Heart right ventricle (tissue), 16 donors: ENCODE measurements around the gene PLXND1. TPM values are rescaled to one million over a fixed set of nuclear protein-coding genes. Genes with fewer than 3 reads are reported as not detected.
A peak's percentile ranks its signal among the peaks of the same experiment; 100 is the strongest.

ENCODE experiments used
- ATAC-seq, 8 donors: fragments of 200-7000 bp; cut with Tn5 transposase; one replicate each; pipeline ENCODE4 v1.9.1; 2020; ENCODE audit warnings: mild to moderate bottlenecking in 8 of 8, moderate library complexity in 8 of 8, moderate number of reproducible peaks in 1 of 8
- DNase-seq, 2 donors: peaks; one replicate each; pipeline ENCODE4 v3.0.0-alpha.2; 2020
- H3K27ac ChIP-seq, 10 donors: fragments of 200-600 bp; sonication (generic) in 2 of 10; one replicate each; pipeline versions ENCODE4 v1.5.0 to v1.8.0; 2020 to 2022; ENCODE audit warnings: mild to moderate bottlenecking in 3 of 10
- H3K27me3 ChIP-seq, 7 donors: fragments of 200-600 bp; one replicate each; pipeline ENCODE4 v1.8.0; 2021 to 2022; ENCODE audit warnings: mild to moderate bottlenecking in 2 of 7
- H3K36me3 ChIP-seq, 9 donors: fragments of 200-600 bp; sonication (generic) in 1 of 9; one replicate each; pipeline versions ENCODE4 v1.5.0 to v1.8.0; 2020 to 2022; ENCODE audit warnings: mild to moderate bottlenecking in 2 of 9
- H3K4me1 ChIP-seq, 9 donors: fragments of 200-600 bp; sonication (generic) in 1 of 9; one replicate each; pipeline versions ENCODE4 v1.5.0 to v1.8.0; 2020 to 2022; ENCODE audit warnings: mild to moderate bottlenecking in 4 of 9
- H3K4me3 ChIP-seq, 10 donors: fragments of 200-600 bp; sonication (generic) in 2 of 10; one replicate each; pipeline versions ENCODE4 v1.5.0 to v1.8.0; 2020 to 2022; ENCODE audit warnings: mild to moderate bottlenecking in 7 of 10, moderate library complexity in 2 of 10
- H3K9me3 ChIP-seq, 11 donors: fragments of 200-600 bp in 10 of 11; sonication (generic) in 2 of 11; one replicate each; pipeline versions ENCODE4 v1.5.0 to v1.8.0; 2013 to 2022; ENCODE audit warnings: mild to moderate bottlenecking in 2 of 11, control low read depth in 1 of 11, moderate library complexity in 1 of 11
- CTCF ChIP-seq, 9 donors: fragments of 200-600 bp; sonication (generic) in 2 of 9; IDR thresholded peaks; one replicate each; pipeline versions ENCODE4 v1.5.0 to v1.8.0; 2021 to 2022; ENCODE audit warnings: antibody characterized with exemption in 9 of 9, mild to moderate bottlenecking in 5 of 9, moderate library complexity in 1 of 9
- WGBS, 2 donors: extraction: QIAGEN DNeasy Blood & Tissue Kit; methylation state at CpG; one replicate each; pipeline ENCODE4 v1.1.7; 2013; ENCODE audit warnings: inconsistent platforms in 1 of 2; 5-methylcytosine and 5-hydroxymethylcytosine counted together
- intact Hi-C, 10 donors: fragments of 100-400 bp; cut with DNase I; formaldehyde crosslinking; loops; one replicate each; pipeline versions ENCODE4 v1.11.1 to v1.14.2; 2022
- polyA plus RNA-seq, 2 donors: library from polyadenylated mRNA; stranded (reverse); fragments of 200-250 nt; gene quantifications; one replicate each; pipeline ENCODE4 v1.2.3, GENCODE V29; 2013
- total RNA-seq, 10 donors: library from RNA; stranded (reverse); fragmentation: NEBNext Ultra II Directional in 3 of 10; extraction: Animal tissue kit (Norgen Biotek cat#: 25700) in 3 of 10; gene quantifications; one replicate each; pipeline versions ENCODE4 v1.2.1 to v1.2.4, GENCODE V29; 2021 to 2023
- donor health status: Arrhythmogenic right ventricular cardiomyopathy.
- donor health status: ischemic (EF 13 %, LVEDD 7.1; RV severe dilation, severe dysfunction).
- donor health status: healthy with polysubstance abuse.
- donor health status: DM: no; HTN: yes; CAD: no.
- donor health status: DM: no; HTN: no; CAD: no.
- donor health status: ischemic (EF 25% LVEDD 6.9; RV normal size, moderate dysfunction).
- donor health status: ischemic (EF 25% LVEDD 5.7; RV mildly dilated, moderate dysfunction).
- donor health status: healthy.
- donor health status: DM: yes; HTN: yes; CAD: no.
- donor health status: Ischemic cardiomyopathy.
- donor health status: ischemic (EF 35%, LVEDD 5.7; RV mildly dilated, moderate dysfunction).
- donor health status: nonischemic (EF 11% LVEDD 7.7; RV severe dilation, severe dysfunction).
- donor health status: DM: yes; HTN: yes; CAD: no.
- donor health status: PGD.
- donor health status: ischemic (EF 29% LVEDD 5.4; RV normal size, mild dysfunction).
- donor health status: nonischemic (EF 23%, LVEDD 6.1; RV moderate dilation, normal function).

PLXND1 gene
- total and polyA plus RNA-seq, 12 donors = 40.9 to 169 (median 65.8) TPM

- Histone ChIP-seq H3K4me1 (peaks cover 5 to 26% (median 9%) of the 10 kb centered on the region in 9 donors), H3K27ac (no peak overlapping the region), H3K27me3 (no peaks in the 10 kb centered on the region), H3K9me3 (no peaks in the 10 kb centered on the region), H3K36me3 (no peaks in the 10 kb centered on the region), H3K4me3 (no peak overlapping the region)
- 94 to 97% methylated on average over 11 of the region's 11 CpGs for WGBS, 2 donors
- ATAC-seq (no peak), DNase-seq (no peak)
- intact Hi-C loops = no loop called here
- TF ChIP-seq CTCF (IDR thresholded peaks at IDR 0.05) = no peak
Observed at GRCh38 chr3:129527262-129527661, 79.2 kb downstream of the PLXND1 start.

- WGBS, 2 donors = 88 to 92% methylated on average over 12 of the region's 12 CpGs
- no peak for TF ChIP-seq CTCF (IDR thresholded peaks at IDR 0.05)
- DNase-seq (no peak), ATAC-seq (peak in 1 of 8 donors; percentile 46)
- Histone ChIP-seq H3K9me3 (no peaks in the 10 kb centered on the region), H3K27me3 (no peaks in the 10 kb centered on the region), H3K4me3 (no peak overlapping the region), H3K27ac (peak overlapping the region in 1 of 10 donors; percentile 67), H3K36me3 (no peaks in the 10 kb centered on the region), H3K4me1 (peaks cover 5 to 26% (median 9%) of the 10 kb centered on the region in 9 donors)
- intact Hi-C loops = no loop called here
Observed at GRCh38 chr3:129526121-129526900, 80.2 kb downstream of the PLXND1 start.

- no peak for TF ChIP-seq CTCF (IDR thresholded peaks at IDR 0.05)
- ATAC-seq (no peak), DNase-seq (no peak)
- no peaks in the 10 kb centered on the region for H3K9me3 ChIP-seq
- no peaks in the 10 kb centered on the region for H3K36me3 ChIP-seq
- intact Hi-C loops = no loop called here
- no peaks in the 10 kb centered on the region for H3K27me3 ChIP-seq
- no peak overlapping the region for H3K4me3 ChIP-seq
- H3K27ac ChIP-seq = peak overlapping the region in 1 of 10 donors; percentile 67
- H3K4me1 ChIP-seq = peaks cover 5 to 26% (median 9%) of the 10 kb centered on the region in 9 donors
- 82 to 89% methylated on average over 8 of the region's 8 CpGs for WGBS, 2 donors
Observed at GRCh38 chr3:129525341-129525968, 81.0 kb downstream of the PLXND1 start.

GRCh38 chr3:129524081-129524480 lies 82.4 kb downstream of the PLXND1 start:
- DNase-seq = no peak
- H3K27me3 ChIP-seq = no peaks in the 10 kb centered on the region
- H3K9me3 ChIP-seq = no peaks in the 10 kb centered on the region
- 85 to 98% methylated on average over 4 of the region's 4 CpGs for WGBS, 2 donors
- peaks cover 0 to 12% (median 0%) of the 10 kb centered on the region in 9 donors for H3K36me3 ChIP-seq
- H3K4me1 ChIP-seq = peaks cover 0 to 17% (median 0%) of the 10 kb centered on the region in 9 donors
- no peak for TF ChIP-seq CTCF (IDR thresholded peaks at IDR 0.05)
- ATAC-seq = no peak
- no peak overlapping the region for H3K4me3 ChIP-seq
- H3K27ac ChIP-seq = no peak overlapping the region
- intact Hi-C loops = no loop called here
